ENCODE measurements around the gene OR2H2.
A peak's percentile ranks its signal among the peaks of the same experiment; 100 is the strongest.

Gene OR2H2

GRCh38 chr6:29631209-29631810 lies 46.4 kb downstream of the OR2H2 start:
- no peak for DNase-seq

DNA sequence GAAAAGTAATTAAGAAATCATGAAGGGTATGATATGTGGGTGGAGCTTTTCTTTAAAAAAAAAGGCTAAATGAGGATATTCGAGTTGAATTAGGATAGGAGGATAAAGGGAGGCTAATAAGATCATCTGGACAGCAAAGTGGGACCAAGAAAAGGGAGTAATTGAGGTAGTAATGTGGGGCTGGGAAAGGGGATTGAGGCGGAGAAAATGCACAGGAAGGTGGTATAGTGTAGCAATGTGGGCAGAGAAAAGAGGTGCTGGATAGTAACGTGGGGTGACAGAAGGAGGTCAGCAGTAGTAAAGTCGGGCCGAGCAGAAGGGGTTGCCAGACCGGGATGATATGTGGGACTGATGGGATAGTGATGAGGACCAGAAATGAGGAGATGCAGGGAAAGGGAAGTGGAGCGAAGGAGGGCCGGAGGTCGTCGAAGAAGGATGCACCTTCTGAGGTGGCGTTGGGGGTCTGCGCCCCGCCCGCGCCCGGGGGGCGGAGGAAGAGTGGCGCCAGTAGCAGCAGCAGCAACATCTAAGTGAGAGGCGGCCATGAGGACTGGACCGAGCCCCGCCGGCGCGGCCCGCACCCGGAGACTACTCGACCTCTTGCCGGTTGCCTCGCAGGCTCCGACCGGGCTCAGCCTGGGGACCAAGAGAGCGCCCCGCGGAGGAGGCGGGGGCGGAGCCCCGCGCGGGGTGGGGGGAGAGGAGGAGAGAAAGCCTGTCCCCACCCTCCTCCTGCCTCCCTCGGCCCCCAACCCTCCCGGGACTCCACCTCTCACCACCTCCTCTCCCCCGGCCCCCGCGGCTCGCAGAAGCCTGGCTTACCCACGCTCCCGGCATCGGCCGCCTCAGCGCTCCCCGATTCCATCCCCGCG lies 47.2 kb downstream of the OR2H2 start:
- DNase-seq, result peak; percentile 74

GRCh38 chr6:29632789-29633533 lies 48.0 kb downstream of the OR2H2 start, which contains the start of gene GABBR1:
Gene GABBR1 (minus strand): TSS chr6:29633183. CDS start chr6:29632385, 798 bp downstream.
- peak; percentile 81 for DNase-seq

- no peak for DNase-seq
Measured at GRCh38 chr6:29633534-29633905, 48.6 kb downstream of the OR2H2 start.

DNA sequence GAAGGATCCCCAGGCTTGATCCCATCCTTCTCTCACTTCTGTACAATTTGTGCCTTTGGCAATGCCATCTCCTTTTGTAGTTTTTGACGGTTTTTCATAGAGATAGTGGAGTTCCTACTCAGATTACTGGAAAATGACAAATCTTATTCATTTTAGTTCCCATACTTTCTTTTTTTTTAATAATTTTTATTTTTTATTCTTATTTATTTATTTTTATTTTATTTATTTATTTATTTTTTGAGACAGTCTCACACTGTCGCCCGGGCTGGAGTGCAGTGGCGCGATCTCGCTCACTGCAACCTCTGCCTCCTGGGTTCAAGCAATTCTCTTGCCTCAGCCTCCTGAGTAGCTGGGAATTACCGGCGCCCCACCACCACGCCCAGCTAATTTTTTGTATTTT lies 52.3 kb downstream of the OR2H2 start:
- DNase-seq, result no peak

Measured in activated CD8-positive, alpha-beta memory T cell treated with anti-CD3 and anti-CD28 coated beads, Interleukin-2, amount 50 U/mL, for 48 hours (primary cell).